HG03108 (cell line): ENCODE measurements around the gene GPM6B.

Experiments
- ATAC-seq: cut with Tn5 transposase; IDR thresholded peaks from one replicate; pipeline ENCODE4 v1.9.1; 2021; ENCODE audit warnings: moderate library complexity; ENCODE audit not compliant: unreplicated experiment

Gene GPM6B

DNA sequence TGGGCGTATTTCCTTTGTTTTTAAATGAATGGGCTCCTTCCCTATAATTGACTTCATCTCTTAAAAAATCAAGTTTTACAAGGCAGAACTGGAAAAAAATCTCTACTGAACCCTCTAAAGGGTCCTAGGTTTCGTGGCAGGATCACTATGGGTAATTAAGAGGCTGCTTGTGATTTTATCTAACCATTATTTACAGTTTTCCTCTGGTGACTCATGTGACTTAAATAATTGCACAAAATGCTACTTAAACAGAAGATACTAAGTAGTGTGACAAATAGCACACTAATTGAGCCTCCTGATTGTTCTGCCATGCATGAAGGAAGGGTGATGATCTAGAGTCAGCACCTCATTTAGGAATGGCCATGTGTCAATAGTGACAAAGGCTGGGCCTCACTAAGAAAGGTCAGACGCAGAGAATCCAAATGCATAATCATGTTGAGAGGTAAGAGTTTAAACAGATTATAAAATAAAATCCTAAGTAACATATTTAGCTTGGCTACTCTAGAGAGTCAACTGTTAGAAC lies 46.8 kb downstream of the GPM6B start:
- no peak for ATAC-seq

DNA sequence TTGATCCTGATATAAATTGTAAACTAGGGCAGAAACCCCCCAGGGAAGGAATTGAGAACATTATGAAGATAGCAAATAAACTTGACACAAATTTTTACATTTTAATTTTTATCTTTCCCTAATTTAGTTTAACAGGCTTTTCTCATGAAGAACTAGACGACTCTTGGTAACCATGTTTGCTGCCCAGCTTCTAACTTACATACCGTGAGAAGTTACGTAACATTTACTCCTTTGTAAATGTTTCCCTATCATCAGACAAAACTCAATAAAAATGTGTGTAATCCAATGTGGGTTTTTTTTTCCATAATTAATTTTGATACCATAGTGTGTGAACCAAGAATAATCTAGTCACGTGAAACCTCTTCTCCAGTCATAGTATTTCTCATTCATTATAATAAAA lies 48.0 kb downstream of the GPM6B start:
- no peak for ATAC-seq

DNA sequence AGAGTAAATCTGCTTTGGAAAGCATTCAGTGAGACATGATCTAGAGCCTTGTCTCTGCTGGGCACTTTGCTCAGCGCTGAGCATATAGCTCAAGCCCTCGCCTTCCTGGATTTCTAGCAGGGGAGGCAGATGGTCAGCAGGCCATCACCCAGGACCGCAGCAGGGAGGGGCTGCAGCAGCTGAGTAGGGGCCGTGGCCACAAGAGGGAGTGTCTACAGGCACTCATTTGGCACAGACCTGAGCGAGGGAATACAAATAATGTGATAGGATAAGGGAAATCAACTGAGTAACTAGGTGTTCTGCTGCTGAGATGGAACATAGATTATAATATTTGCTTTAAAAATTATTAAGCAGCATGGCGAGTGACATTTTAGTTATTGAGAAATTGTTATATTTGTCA lies 52.1 kb downstream of the GPM6B start:
- ATAC-seq = no peak

DNA sequence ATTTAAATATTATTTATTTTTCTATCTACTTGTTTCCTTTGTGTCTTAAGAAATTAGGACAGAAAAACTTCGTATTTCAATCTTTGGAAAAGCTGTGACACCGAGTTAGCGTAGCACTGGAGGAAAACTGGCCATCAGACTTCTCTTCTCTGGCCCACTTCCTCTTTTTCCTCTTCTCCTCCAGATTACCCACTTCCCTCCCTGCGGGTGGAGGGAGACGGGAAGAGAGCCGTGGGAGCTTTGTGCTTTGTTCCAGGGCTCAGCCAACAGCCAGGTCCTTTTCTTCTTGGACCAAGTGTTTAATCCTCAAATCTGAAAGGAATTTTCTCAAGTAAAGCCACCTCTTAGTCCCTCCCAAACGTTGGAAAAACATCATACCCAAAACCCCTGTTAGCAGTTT lies 52.6 kb downstream of the GPM6B start:
- ATAC-seq = no peak

DNA sequence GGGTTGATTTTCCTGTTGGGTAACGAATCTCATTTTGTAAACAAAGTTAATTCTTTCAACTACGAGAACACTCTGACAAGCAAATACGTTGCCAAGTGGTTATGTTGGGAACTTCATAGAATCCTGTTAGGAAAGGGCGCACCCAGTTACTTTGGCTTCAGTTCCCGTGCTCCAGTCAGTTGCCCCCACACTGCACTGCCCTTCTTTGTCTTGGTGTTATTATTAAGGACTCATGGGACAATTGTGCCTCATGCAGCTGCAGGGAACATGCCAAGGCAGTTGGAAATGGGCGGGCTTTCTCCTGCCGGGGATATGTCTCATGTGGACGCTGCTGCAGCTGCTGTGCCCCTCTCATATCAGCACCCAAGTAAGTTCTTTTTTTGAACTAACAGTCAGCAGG lies 53.4 kb downstream of the GPM6B start:
- ATAC-seq = no peak

DNA sequence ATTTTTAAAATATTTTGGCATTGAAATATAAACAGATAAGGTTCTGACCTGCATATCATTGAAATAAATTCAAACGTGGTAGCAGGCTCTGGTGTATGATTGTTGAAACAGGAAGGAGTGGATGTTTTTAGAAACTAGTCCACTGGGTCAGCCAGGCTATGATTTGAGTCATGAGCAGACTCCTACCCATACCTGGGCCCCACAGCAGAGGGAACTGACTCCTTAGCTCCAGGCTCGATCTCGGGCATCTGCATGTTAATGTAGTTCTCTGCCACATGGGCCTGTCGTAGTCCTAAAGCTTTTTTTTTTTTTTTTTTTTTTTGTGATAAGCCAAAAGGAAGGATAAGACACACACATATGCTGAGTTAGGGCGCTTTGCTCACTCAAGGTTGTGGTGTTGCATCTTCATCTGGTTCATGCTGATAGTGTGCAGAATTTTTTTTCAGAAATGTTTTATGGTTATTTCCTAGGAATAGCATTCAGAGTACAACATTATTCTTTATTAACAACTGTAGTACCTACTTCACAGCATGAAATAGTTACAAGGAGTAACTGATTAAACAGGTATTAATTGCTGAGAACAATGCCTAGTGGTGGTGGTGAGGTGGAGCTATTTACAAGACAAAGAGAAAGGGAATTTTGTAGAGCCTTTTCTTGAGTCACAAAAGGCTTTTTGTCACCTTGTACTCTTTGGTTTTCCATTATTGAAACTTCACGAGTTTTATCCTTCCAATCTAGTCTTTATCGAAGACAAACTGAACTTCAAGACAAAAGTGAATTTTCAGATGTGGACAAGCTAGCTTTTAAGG lies 55.1 kb downstream of the GPM6B start:
- peak; percentile 63 for ATAC-seq

DNA sequence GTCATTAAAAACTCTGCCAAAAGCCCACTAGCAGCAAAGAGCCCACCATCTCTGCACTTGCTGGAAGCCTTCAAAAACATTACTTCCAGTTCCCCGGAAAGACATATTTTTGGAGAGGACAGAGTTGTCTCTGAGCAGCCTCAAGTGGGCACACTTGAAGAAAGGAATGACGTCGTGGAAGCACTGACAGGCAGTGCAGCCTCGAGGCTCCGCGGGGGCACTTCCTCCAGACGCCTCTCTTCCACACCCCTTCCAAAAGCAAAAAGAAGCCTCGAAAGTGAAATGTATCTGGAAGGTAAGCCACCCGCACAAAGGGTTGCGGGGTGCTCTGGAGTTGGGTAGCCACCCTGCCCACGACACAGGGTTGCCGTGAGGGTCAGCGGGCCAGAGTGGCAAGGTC lies 56.5 kb downstream of the GPM6B start:
- no peak for ATAC-seq

DNA sequence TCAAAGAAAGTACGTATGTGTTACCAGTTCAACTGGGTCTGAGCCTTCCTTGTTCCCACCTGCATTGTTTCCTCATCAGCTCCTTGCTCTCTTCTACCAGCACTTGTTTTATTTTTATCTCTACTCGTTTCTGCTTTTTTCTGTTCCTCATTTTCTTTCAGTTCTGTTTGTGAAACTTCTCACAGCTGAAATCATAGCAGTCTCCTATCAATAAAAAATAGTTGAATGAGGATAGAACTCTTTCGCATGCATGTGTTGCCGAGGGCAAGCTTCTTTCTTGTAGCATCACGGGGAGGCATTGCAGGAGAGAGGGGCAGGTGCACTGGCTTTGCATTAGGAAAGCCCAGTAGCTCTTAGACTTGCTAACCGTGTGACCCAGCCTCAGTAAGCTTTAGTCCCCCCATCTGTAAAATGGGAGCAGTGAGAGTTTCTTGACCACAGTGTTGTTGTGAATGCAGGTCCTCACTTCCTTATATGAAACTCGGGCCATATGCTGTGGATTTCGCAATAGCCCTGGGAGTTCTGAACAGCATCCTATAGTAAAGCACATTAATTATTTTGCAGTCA lies 57.7 kb downstream of the GPM6B start:
- peak; percentile 61 for ATAC-seq

DNA sequence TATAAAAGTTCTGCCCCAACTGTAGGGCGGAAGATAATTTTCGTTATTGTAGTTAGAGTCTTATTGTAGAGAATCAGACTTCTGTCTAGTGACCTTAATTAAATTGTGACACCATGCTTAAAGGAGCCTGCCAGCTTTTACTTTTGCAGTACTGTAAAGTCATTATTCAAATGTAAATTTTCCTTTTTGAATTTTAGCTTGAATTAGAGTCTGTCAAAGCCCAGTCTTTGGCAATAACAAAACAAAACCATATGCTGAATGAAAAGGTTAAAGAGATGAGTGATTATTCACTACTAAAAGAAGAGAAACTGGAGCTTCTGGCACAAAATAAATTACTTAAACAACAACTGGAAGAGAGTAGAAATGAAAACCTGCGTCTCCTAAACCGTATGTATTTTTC lies 60.5 kb downstream of the GPM6B start:
- no peak for ATAC-seq

DNA sequence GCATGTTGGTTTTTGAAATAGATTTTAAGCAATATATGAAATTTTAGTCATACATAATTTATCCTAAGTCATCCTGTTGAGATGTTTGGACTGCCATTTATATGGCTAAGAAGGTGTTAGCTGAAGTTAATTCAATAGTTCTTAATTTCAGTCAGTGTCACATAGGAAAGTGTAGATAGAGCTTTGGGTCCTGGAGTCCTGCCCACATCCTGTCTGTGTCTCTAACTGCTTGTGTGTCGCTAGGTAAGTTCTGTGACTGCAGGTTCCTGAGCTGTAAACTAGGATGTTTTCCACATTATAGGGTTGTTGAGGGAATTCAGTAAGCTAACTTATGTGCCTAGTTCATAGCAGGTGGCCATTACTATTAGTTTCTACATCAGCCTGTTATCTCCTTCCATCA lies 61.6 kb downstream of the GPM6B start:
- no peak for ATAC-seq

DNA sequence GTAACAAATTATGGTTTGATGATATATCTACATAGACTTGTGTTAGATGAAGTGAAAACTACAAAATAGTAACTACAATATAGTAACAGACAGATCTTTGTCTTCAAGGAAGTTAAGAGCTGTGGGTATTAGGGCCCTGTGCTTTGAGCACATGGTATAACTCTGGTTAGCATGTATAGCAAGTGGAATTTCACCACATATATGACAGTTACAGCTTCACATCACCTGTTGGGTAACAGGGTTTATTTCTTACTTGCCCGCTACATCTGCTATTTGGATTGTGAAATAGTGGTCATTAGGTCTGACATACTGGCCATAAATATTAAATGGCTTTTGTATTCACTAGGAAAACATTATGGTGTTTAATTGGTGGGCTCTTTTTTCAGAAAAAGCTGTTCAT lies 62.1 kb downstream of the GPM6B start:
- ATAC-seq = no peak

DNA sequence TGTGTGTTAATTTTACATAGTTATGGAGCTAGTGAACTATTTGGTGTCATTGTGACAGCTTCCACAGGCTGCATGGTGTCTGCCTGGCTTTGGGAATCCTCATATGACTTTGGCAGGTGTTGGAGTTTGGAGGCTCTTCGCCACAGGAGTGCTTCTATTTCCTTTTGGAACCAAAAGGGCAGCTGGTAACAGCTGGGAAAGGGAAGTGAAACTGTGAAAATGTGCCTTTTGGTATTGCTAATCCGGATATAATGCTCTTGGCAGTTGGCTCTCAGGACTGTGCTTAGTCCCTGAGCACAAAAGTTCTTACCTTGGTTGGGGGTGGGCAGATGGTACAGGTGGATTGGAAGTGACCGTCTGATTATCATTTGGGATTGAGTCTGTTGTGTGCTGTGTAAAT lies 64.2 kb downstream of the GPM6B start:
- peak; percentile 49 for ATAC-seq

DNA sequence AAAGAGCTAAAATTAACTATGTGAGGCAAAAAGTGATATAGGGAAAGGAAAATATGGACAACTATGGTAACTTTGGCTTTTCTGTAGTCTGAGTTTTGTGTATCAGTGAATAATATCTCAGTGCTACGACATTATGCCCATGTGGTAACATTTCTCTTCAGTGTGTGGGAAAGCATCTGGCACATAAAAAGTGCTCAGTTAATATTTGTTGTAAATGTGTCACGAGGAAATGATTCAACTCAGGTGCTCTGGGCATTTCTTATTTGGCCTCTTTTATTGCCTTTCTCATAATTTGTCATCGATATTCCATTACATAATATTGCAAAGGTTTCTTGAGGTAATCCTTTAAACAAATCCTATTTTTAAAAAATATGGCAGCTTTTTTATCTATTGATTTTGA lies 64.8 kb downstream of the GPM6B start:
- ATAC-seq = no peak

DNA sequence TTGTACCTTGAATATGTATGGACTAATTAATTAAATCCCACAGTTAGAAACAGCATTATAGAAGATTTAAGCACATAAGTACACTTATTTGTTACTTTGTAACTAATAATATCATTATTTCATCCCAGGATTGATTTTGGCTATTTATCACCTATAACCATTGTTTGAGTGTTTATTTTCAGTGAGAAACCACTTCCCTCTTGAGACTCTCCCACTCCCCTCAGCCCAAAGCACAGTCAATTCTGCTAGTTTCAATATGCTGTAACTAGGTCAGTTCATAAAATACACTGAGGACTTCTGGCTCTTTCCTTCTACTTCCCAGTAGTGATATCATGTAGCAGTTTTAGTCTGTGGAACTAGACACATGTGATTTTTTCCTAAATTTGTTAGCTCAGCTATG lies 66.1 kb downstream of the GPM6B start:
- peak; percentile 42 for ATAC-seq

DNA sequence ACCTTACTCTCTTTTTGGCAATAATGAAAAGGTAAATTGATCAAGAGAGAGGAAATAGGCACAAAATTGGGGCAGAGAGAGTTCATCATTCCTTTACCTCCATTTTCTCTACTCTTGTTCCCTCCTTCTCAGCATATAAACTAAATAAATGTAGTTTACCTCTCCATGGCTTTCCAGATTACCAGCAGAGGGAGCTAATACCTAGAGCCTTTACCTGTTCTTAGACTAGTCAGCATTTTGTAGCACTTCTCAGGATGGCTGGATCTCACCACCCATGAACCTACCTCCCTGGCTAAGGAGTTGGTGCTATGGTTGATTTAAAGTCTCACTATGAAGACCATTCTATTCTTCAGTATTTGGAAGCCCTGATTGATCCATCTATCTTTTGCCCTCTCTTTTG lies 66.7 kb downstream of the GPM6B start:
- no peak for ATAC-seq

DNA sequence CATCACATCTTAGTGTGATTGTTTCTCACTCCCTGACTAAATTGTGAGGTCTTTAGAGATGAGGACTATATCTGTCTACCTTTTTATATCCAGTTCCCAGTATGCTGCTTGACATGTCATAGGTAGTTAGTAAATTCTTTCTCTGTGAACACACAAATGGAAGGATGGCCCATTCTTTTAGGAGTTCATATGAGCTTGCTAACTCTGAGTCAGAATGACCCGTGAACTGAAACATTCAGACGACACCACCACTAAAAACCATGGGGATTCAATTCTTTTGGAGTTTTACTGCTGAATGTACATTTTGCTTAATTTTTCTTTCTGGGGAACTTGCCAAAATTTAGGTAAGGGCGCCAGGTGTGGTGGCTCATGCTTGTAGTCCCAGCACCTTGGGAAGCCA lies 68.4 kb downstream of the GPM6B start:
- no peak for ATAC-seq

DNA sequence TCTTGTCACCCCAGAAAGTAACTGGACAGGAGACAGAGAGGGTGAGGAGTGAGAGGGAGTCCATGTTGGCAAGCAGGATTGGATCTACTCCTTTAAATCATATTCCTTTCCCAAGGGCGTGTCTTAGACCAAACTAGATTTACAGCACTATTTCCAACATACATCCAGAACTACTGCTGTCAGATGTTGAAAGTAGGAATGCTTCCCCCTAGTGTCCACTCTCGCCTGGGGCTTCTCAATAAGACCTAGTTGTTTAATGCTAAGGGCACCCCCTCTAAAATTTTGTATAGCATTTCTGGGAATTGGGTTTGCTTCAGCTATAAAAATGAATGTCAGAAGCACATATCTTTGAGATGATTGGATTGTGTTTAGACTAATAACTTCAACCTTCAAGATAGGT lies 69.1 kb downstream of the GPM6B start:
- no peak for ATAC-seq

DNA sequence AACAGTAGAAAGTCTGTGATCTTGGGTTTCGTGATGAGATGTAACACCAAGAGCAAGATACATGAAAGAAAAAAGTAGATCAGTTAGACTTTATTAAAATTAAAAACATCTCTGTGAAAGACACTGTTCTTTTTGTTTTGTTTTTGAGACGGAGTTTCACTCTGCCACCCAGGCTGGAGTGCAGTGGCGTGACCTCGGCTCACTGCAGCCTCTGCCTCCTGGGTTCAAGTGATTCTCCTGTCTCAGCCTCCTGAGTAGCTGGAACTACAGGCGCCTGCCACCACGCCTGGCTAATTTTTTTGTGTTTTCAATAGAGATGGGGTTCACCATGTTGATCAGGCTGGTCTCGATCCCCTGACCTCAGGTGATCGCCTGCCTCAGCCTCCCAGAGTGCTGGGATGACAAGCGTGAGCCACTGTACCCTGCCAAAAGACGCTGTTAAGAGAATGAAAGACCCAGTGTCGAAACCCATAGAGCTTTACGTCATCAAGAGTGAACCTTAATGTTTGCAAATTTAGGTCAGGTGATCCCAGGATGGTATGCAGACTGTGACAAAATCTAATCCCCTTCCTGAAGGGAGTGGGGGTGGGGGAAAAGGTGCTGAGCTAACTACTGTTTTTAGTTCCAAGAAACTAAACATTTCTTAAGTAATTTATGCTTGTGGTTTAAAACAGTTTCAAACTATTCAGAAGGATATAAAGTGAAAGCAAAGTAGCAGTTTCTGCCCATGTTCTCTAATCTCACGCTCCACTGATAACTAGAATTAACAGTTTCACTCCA lies 74.3 kb downstream of the GPM6B start:
- peak; percentile 93 for ATAC-seq

DNA sequence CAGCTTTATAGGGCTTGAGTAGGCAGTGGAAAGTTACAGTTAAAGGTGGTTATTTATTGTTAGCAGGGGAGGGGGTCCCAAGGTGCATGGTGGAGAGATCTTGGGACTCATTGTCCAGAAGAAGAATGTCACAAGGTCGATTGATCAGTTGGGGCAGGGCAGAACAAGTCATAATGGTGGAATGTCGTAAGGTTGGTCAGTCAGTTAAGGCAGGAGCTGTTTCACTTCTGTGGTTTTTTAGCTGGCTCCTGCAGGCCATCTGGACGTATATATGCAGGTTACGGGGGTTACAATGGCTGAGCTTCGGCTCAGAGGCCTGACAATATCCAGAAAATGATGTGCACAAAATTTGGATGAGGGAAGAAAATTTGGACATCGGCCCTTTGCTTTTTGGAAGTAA lies 75.2 kb downstream of the GPM6B start:
- ATAC-seq = no peak

DNA sequence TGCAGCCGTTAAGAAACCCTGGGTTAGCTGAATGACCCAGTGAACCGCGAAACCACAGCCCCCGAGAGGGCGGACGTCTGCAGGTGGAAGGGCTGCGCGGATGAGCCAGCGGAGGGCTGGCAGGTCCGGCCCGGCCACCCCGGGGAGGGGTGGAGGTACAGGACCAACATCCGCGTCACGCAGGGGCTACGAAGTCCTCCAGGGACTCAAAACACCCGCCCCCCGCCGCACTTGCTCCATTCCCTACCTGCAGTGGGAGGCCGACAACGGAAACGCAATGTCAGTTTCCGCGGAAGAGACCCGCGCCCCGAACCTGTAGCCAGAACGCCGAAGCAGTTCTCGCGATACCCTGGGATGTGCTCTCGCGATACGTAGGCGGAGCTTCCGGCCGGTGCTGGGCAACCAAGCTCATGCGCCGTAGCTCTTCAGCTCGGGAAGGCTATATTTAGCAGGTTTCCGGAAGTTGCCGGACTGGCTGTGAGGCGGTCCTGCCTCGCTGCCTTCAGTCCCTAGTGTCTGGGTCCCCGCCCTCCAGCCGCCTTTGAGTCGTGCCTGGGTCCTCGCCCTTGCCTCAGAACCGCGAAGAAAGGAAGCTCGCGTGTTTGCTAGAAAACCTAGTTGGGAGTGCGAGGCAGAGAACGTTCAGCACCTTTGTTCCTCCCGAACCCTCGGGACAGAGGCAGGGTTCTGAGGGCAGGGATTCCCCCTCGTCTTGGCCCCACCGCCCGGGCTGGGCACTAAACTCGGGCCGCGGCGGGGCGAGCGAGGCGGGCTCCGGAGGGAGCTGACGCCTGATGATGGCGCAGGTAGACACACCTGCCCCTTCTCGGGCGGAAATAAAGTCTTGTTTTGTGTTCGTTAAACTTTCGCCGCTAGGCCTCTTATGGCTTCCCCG lies 82.4 kb downstream of the GPM6B start, which contains the start of the genes OFD1 and TRAPPC2:
OFD1 (plus strand) TSS at position 471 of the 895 bp plus-strand sequence; CDS start at position 795, 324 bp downstream.
TRAPPC2 (minus strand) TSS at position 343 of the 895 bp plus-strand sequence. CDS start 14,657 bp downstream, outside the sequence.
- peak; percentile 90 for ATAC-seq

DNA sequence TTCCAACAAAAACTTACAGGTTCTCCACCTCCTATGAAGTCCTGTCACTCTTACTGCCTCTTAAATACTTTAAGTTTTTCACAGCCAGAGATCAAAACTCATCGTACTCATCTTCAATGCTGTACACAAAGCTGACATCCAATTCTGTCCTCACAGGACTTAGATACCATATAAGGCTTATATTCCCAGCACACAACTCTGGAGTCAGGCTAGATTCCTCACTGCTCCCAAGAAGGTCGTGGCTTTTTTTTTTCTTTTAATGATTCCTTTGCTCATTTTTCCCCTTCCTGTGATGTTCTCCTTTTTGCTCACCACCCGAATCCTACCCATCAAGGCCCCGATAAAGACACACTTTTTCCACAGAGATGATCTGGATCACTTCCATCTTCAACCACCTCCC lies 83.4 kb downstream of the GPM6B start:
- ATAC-seq = no peak
